ENCODE results near the gene AHCTF1. TPM values are rescaled to one million over a fixed set of nuclear protein-coding genes. Genes with fewer than 3 reads are reported as not detected.

The AHCTF1 gene
- total RNA-seq, 1 donor from 2014 or later: 25.2 TPM

- H3K36me3 Mint-ChIP-seq (ENCODE audit: unreplicated experiment): no peaks in the 10 kb centered on the region
These were observed 127.9 kb downstream of the AHCTF1 start for GRCh38 chr1:246803883-246804282.

GRCh38 chr1:246803373-246803772 is 128.4 kb downstream of the AHCTF1 start:
- Mint-ChIP-seq H3K9me3 (ENCODE audit: unreplicated experiment) (no peaks in the 10 kb centered on the region), H3K4me1 (ENCODE audit: low read depth, unreplicated experiment) (peaks cover 7% of the 10 kb centered on the region), H3K4me3 (ENCODE audit: unreplicated experiment) (no peak overlapping the region), H3K27ac (ENCODE audit: unreplicated experiment) (no peak overlapping the region), H3K27me3 (ENCODE audit: unreplicated experiment) (peaks cover 1% of the 10 kb centered on the region), H3K36me3 (ENCODE audit: unreplicated experiment) (no peaks in the 10 kb centered on the region)
- DNase-seq: no peak
- no peak for TF ChIP-seq CTCF (IDR thresholded peaks at IDR 0.05; ENCODE audit: partially characterized antibody, unreplicated experiment)

More at GRCh38 chr1:246803883-246804282, 127.9 kb downstream of the AHCTF1 start:
- no peaks in the 10 kb centered on the region for H3K9me3 Mint-ChIP-seq (ENCODE audit: unreplicated experiment)
- H3K4me3 Mint-ChIP-seq (ENCODE audit: unreplicated experiment): no peak overlapping the region
- no peak overlapping the region for H3K27ac Mint-ChIP-seq (ENCODE audit: unreplicated experiment)
- peaks cover 6% of the 10 kb centered on the region for H3K4me1 Mint-ChIP-seq (ENCODE audit: low read depth, unreplicated experiment)
- H3K27me3 Mint-ChIP-seq (ENCODE audit: unreplicated experiment): peaks cover 1% of the 10 kb centered on the region
- no peak for DNase-seq
- TF ChIP-seq CTCF (IDR thresholded peaks at IDR 0.05; ENCODE audit: partially characterized antibody, unreplicated experiment): no peak

- Mint-ChIP-seq H3K27ac (ENCODE audit: unreplicated experiment) (no peak overlapping the region), H3K27me3 (ENCODE audit: unreplicated experiment) (peaks cover 5% of the 10 kb centered on the region), H3K4me1 (ENCODE audit: low read depth, unreplicated experiment) (peaks cover 7% of the 10 kb centered on the region), H3K36me3 (ENCODE audit: unreplicated experiment) (no peaks in the 10 kb centered on the region), H3K4me3 (ENCODE audit: unreplicated experiment) (no peak overlapping the region), H3K9me3 (ENCODE audit: unreplicated experiment) (peaks cover 2% of the 10 kb centered on the region)
- TF ChIP-seq CTCF (IDR thresholded peaks at IDR 0.05; ENCODE audit: partially characterized antibody, unreplicated experiment): no peak
- no peak for DNase-seq
These were observed 130.3 kb downstream of the AHCTF1 start for GRCh38 chr1:246801241-246802020.

- H3K27me3 Mint-ChIP-seq (ENCODE audit: unreplicated experiment): peaks cover 5% of the 10 kb centered on the region
- no peak overlapping the region for H3K4me3 Mint-ChIP-seq (ENCODE audit: unreplicated experiment)
- no peak for TF ChIP-seq CTCF (IDR thresholded peaks at IDR 0.05; ENCODE audit: partially characterized antibody, unreplicated experiment)
- no peak for DNase-seq
- peaks cover under 1% of the 10 kb centered on the region for H3K36me3 Mint-ChIP-seq (ENCODE audit: unreplicated experiment)
- H3K27ac Mint-ChIP-seq (ENCODE audit: unreplicated experiment): no peak overlapping the region
- peaks cover 2% of the 10 kb centered on the region for H3K9me3 Mint-ChIP-seq (ENCODE audit: unreplicated experiment)
- H3K4me1 Mint-ChIP-seq (ENCODE audit: low read depth, unreplicated experiment): peaks cover 9% of the 10 kb centered on the region
These were observed 131.0 kb downstream of the AHCTF1 start for GRCh38 chr1:246800756-246801155.

GRCh38 chr1:246800356-246800755 is 131.4 kb downstream of the AHCTF1 start:
- Mint-ChIP-seq H3K27ac (ENCODE audit: unreplicated experiment) (no peak overlapping the region), H3K9me3 (ENCODE audit: unreplicated experiment) (peaks cover 2% of the 10 kb centered on the region), H3K27me3 (ENCODE audit: unreplicated experiment) (peaks cover 5% of the 10 kb centered on the region), H3K4me1 (ENCODE audit: low read depth, unreplicated experiment) (peaks cover 12% of the 10 kb centered on the region), H3K36me3 (ENCODE audit: unreplicated experiment) (peaks cover 4% of the 10 kb centered on the region), H3K4me3 (ENCODE audit: unreplicated experiment) (no peak overlapping the region)
- no peak for TF ChIP-seq CTCF (IDR thresholded peaks at IDR 0.05; ENCODE audit: partially characterized antibody, unreplicated experiment)
- no peak for DNase-seq
